A673 (cell line): ENCODE measurements around the gene DMXL1. TPM values are rescaled to one million over a fixed set of nuclear protein-coding genes. Genes with fewer than 3 reads are reported as not detected.
"Not testable (repeated sequence)": the region's sequence is repeated elsewhere in the genome, so short reads cannot be mapped to it uniquely, and the experiment has no call there.

Experiments used
- BruUV-seq: library from RNA; stranded (reverse); fragments of 400-500 nt; replicated peaks from 2 replicates; lab custom pipeline; 2021; lab: Mats Ljungman, UMichigan
- CTCF ChIA-PET: fragments of 300-600 bp; sonication (Branson Sonifier 250); formaldehyde crosslinking; loops from one replicate; lab custom pipeline; 2022; ENCODE audit warnings: antibody characterized with exemption; lab: Charles Lee
- POLR2A ChIA-PET: fragments of 300-600 bp; sonication (Branson Sonifier 250); formaldehyde crosslinking; loops from one replicate; lab custom pipeline; 2022; ENCODE audit warnings: antibody characterized with exemption; ENCODE audit not compliant: low non-redundant PET; lab: Charles Lee
- DNase-seq: peaks from one replicate; pipeline ENCODE4 v3.0.0-alpha.2; 2015; ENCODE audit warnings: low spot score
- H3K27ac ChIP-seq: fragments of 200-600 bp; sonication (generic); 2 replicates; pipeline ENCODE4 v1.5.1; 2016; ENCODE audit warnings: mixed run types, low read depth, mild to moderate bottlenecking, mixed read lengths, antibody characterized with exemption, low read length; ENCODE audit not compliant: poor library complexity, severe bottlenecking
- H3K27me3 ChIP-seq: fragments of 200-600 bp; sonication (generic); replicated peaks from 2 replicates; pipeline ENCODE4 v1.6.1; 2017; ENCODE audit warnings: mixed run types, low read depth, mild to moderate bottlenecking, mixed read lengths, antibody characterized with exemption, low read length; ENCODE audit not compliant: insufficient read depth, poor library complexity
- H3K36me3 ChIP-seq: fragments of 200-600 bp; sonication (generic); 2 replicates; pipeline ENCODE4 v1.6.1; 2016; ENCODE audit warnings: mixed run types, mild to moderate bottlenecking, mixed read lengths, antibody characterized with exemption, low read length; ENCODE audit not compliant: insufficient read depth, poor library complexity, severe bottlenecking
- H3K4me1 ChIP-seq: fragments of 200-600 bp; sonication (generic); 2 replicates; pipeline ENCODE4 v1.6.1; 2017; ENCODE audit warnings: mixed run types, mild to moderate bottlenecking, mixed read lengths, antibody characterized with exemption, low read length; ENCODE audit not compliant: insufficient read depth, poor library complexity, severe bottlenecking
- H3K4me3 ChIP-seq: fragments of 200-600 bp; sonication (generic); 2 replicates; pipeline ENCODE4 v1.5.1; 2016; ENCODE audit warnings: low read depth, mixed run types, mild to moderate bottlenecking, mixed read lengths, low read length; ENCODE audit not compliant: poor library complexity, severe bottlenecking
- H3K9me3 ChIP-seq: fragments of 200-600 bp; sonication (generic); 2 replicates; pipeline ENCODE4 v1.6.1; 2016; ENCODE audit warnings: mixed run types, low read depth, mild to moderate bottlenecking, mixed read lengths, antibody characterized with exemption, low read length; ENCODE audit not compliant: poor library complexity, severe bottlenecking
- CTCF ChIP-seq: fragments of 300-800, 200-600 bp; sonication (generic); conservative IDR thresholded peaks from 2 replicates; pipeline ENCODE4 v1.5.1; 2017; ENCODE audit warnings: low read depth, mild to moderate bottlenecking, antibody characterized with exemption, low read length, moderate library complexity, mixed read lengths
- EZH2 ChIP-seq: fragments of 200-600 bp; sonication (generic); IDR thresholded peaks from 2 replicates; pipeline ENCODE4 v1.6.1; 2017; ENCODE audit warnings: borderline replicate concordance, low read depth, mild to moderate bottlenecking, mixed read lengths, antibody characterized with exemption, low read length; ENCODE audit not compliant: poor library complexity, severe bottlenecking
- intact Hi-C: fragments of 100-400 bp; cut with micrococcal nuclease; formaldehyde crosslinking; loops from one replicate; pipeline ENCODE4 v1.10.0; 2022; ENCODE audit not compliant: unreplicated experiment
- total RNA-seq: library from RNA; stranded (reverse); gene quantifications from 2 replicates; pipeline ENCODE4 v1.2.3, GENCODE V29; 2021

DMXL1 gene
- total RNA-seq, 1 experiment from 2014 or later, result 30.9 TPM

- no peak for DNase-seq
- Histone ChIP-seq H3K36me3 (no peaks in the 10 kb centered on the region), H3K9me3 (no peaks in the 10 kb centered on the region), H3K4me3 (no peak overlapping the region), H3K4me1 (no peaks in the 10 kb centered on the region), H3K27me3 (no peaks in the 10 kb centered on the region), H3K27ac (no peak overlapping the region)
- TF ChIP-seq EZH2 (no peak), CTCF (no peak)
- intact Hi-C loops, result no loop called here
- POLR2A ChIA-PET, result no interaction called here
- no TSS peak for BruUV-seq
- CTCF ChIA-PET, result no interaction called here
Observed at GRCh38 chr5:119123280-119123679, 52.4 kb downstream of the DMXL1 start.

- H3K36me3 ChIP-seq, result peaks cover 6% of the 10 kb centered on the region
- no TSS peak for BruUV-seq
- TF ChIP-seq CTCF (no peak), EZH2 (no peak)
- H3K4me1 ChIP-seq, result no peaks in the 10 kb centered on the region
- H3K27ac ChIP-seq, result no peak overlapping the region
- H3K27me3 ChIP-seq, result no peaks in the 10 kb centered on the region
- ChIA-PET CTCF (no interaction called here), POLR2A (no interaction called here)
- DNase-seq, result no peak
- H3K4me3 ChIP-seq, result no peak overlapping the region
- no peaks in the 10 kb centered on the region for H3K9me3 ChIP-seq
- intact Hi-C loops, result no loop called here
Observed at GRCh38 chr5:119129770-119130169, 58.9 kb downstream of the DMXL1 start.

- H3K27ac ChIP-seq, result no peak overlapping the region
- intact Hi-C loops, result no loop called here
- no TSS peak for BruUV-seq
- DNase-seq, result no peak
- ChIA-PET CTCF (no interaction called here), POLR2A (no interaction called here)
- no peaks in the 10 kb centered on the region for H3K4me1 ChIP-seq
- no peak for TF ChIP-seq CTCF
- no peak for TF ChIP-seq EZH2
- H3K9me3 ChIP-seq, result peaks cover under 1% of the 10 kb centered on the region
- H3K4me3 ChIP-seq, result no peak overlapping the region
- no peaks in the 10 kb centered on the region for H3K27me3 ChIP-seq
- peaks cover 11% of the 10 kb centered on the region for H3K36me3 ChIP-seq
Observed at GRCh38 chr5:119131530-119132304, 60.8 kb downstream of the DMXL1 start.

GRCh38 chr5:119135743-119136142 is 64.9 kb downstream of the DMXL1 start:
- H3K27ac ChIP-seq, H3K4me1 ChIP-seq, POLR2A ChIA-PET, BruUV-seq, H3K27me3 ChIP-seq, H3K4me3 ChIP-seq, H3K36me3 ChIP-seq, intact Hi-C loops, DNase-seq, CTCF ChIA-PET: not testable (repeated sequence)
- peaks cover 10% of the 10 kb centered on the region for H3K9me3 ChIP-seq
